HuH-7.5 (cell line): ENCODE results near the gene AZIN2.
"Not testable (repeated sequence)": the region's sequence is repeated elsewhere in the genome, so short reads cannot be mapped to it uniquely, and the experiment has no call there.

ENCODE experiments used
- DNase-seq: peaks from one replicate; pipeline ENCODE4 v3.0.0; 2011; ENCODE audit warnings: low spot score

AZIN2 gene

GRCh38 chr1:33128781-33129180, 47.8 kb downstream of the AZIN2 start:
- DNase-seq = no peak

DNA sequence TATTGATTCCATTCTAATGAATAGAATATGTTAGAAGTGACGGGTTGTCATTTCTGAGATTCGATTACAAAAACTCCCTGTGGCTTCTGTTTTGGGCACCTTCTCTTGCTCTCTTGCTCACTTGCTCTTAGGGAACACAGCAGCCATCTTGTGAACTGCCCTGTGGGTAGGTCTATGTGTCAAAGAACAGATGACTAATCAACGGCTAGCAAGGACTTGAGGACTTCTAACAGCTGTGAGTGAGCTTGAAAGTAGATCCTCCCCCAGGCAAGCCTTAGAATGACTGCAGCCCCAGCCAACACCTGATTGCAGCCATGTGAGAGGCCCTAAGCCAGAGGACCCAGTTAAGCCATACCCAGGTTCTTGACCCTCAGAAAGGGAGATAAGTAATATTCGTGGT, 49.3 kb downstream of the AZIN2 start:
- DNase-seq = no peak

GRCh38 chr1:33131191-33131590, 50.2 kb downstream of the AZIN2 start:
- no peak for DNase-seq

DNA sequence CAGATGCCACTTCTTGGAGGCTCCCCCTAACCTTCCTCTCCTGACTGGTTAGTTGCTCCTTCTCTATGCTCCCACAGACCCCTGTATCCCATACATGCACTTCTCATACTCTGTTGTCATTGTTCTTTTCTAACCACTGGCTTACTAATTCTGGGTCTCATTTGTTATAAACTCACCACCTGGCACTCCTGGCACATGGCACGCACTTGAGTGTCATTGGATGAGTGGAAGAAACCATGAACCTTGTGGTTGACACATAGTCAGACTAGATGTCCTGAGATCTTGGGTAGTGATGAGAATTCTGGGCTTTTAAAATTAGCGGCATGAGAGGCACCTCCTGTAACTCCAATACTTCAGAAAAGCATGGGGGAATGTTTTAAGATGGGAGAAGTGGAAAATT, 51.6 kb downstream of the AZIN2 start:
- no peak for DNase-seq

DNA sequence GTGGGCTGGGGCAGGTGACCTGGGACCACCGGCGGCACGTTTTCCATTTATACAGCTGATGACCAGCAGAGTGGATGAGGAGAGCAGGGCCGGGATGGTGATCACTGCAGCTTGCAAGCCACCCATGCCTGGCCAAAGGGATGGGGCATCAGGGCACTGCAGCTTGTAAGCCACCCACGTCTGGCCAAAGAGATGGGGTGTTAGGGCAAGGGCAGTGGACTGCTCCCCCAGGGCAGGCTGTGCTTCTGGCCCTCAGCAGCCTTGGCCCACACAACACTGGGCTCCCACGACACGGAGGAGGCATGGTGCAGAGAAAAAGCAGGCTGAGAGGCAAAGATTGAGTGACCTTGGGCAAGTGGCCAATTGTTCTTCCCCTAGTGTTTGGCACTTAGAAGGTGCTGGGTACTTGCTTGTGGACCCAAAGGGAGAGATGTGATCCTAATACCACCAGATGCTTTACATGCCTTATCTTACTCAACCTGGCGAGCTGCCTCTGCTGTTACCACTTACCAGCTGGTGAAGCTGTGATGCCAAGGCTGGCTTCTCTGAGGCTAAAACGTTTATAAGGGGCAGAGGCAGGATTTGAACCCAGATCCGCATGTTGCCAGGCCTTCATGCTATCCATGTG, 52.6 kb downstream of the AZIN2 start:
- DNase-seq = no peak

DNA sequence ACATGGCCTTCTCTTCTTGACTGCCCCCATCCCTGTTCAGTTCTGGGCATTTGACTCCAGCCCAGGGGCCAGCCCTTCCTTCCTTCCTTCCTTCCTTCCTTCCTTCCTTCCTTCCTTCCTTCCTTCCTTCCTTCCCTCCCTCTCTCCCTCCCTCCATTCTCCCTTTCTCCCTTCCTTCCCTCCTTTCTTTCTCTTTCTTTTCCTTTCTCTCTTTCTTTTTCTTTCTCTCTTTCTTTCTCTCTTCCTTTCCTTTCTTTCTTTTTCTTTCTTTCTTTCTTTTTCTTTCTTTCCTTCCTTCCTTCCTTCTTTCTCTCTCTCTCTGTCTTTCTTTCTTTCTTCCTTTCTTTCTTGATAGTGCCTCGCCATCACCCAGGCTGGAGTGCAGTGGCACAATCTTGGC, 55.1 kb downstream of the AZIN2 start:
- not testable (repeated sequence) for DNase-seq

GRCh38 chr1:33137800-33138199, 56.8 kb downstream of the AZIN2 start:
- no peak for DNase-seq

DNA sequence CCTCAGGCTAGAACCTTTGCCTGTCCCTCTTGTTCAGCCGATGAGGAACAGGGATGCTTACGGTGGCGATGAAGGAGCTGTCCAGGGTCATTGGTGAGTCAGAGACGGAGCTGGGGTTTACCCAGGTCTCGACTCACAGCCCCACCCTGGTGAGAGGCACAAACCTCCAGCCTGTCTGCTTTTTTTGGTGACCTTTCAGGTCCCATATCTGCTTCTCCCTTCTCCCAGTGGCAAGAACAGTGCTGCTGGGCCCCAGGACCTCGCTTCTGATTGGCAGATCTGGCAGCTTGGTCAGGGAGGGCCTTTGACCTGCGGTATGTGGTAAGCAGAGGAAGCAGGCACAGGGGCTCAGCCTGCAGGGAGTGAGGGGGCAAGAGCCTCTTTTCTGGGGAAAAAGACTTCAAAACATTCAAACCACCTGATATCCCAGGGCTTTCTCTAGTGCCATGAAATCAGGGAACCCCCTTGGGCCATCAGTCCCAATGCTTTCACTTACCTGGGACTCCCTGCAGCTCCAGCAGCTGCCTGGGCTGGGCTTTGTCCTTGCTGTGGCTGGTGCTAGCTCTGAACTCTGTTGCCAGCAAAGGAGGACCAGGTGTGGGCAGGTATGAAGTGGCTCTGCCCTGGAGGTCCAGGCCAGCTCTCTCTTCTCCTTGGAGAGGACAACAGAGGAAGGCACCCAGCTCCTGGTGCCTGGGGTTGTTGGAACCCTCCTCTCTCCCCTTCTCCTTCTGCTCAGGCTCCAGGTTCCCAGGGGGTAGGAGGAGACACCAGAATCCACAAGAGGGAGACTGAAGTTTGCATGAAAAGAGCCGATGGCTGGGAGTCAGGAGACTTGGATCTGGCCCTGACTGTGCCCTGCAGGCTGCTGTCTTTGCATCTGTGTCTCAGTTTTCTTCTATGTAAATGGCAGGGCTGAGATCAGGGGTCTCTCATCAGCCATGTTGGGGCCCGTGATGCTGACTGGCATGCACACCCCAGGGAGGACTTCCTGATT, 59.5 kb downstream of the AZIN2 start:
- DNase-seq = no peak

DNA sequence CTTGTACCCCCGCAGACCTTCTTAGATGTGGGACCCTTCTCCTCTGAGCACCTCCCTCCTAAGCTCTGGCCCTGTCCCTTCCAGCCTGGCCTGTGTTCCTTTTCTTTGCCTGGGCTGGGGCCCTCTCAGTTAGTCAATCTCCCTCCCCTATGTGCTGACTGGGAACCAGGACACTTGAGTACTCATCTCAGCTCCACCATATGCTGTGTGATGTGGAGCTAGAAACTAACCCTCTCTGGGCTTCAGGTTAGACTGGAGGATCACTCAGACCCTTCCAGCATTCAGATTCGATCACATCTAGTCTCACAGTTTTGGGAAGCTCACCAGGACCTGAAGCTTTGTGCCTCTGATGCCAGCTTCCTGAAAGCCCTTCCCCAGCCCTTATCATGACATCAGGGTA, 60.3 kb downstream of the AZIN2 start:
- DNase-seq = no peak

- no peak for DNase-seq
These were observed 60.8 kb downstream of the AZIN2 start for GRCh38 chr1:33141781-33142180.

- no peak for DNase-seq
These were observed 61.6 kb downstream of the AZIN2 start for GRCh38 chr1:33142483-33143064.

- DNase-seq = no peak
These were observed 62.2 kb downstream of the AZIN2 start for GRCh38 chr1:33143176-33143575.

DNA sequence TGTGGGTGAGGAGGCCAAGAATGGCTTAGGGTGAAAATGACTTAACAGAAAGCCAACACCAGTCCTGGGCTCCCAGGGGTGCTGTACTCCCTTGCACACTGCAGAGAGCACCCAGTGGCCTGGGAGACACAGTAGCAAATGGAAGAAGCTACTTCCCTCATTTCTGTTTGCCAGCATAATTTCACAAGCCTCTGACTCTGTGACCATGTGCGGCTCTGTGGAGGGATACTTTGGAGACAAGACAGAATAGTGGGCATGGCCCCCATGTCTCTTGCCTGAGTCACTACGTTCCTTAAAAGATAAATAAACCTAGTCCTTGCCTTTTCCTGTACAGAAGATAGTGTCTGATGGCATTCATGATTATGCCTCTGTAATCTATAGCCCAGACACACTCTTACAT, 62.7 kb downstream of the AZIN2 start:
- DNase-seq = no peak

GRCh38 chr1:33146003-33146402, 65.0 kb downstream of the AZIN2 start:
- DNase-seq = no peak

DNA sequence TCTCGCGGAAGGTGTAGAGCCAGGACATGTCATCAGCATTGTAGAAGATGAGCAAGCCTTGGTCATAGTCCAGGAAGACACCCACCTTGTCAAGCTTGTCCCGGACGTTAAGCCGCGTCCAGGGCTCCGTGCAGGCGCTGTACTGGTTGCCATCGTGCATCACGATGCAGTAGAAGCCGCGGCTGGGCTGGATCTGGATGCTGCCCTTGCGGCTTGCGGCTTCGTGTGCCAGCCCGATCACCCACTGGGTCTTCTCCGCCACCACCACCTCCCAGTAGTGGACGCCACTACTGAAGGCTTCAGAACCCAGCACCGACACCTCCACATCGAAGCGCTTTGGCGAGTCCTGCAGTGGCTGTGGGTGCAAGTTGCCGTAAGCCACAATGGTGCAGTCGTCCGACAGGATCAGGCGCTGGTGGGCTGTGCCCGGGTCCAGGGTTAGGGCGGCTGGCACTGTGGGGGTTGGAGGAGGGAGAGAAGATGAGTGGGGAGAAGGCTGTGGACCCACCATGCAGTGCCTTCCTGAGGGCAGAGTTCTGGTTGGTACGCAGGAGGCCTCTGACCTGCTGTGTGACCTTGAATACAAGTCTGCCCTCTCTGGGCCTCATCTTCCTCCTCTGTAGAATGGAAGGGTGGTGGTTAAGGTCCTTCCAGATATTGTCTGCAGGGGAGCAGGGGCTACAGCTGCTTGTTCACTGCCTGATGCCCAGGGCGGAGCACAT, 66.5 kb downstream of the AZIN2 start:
- DNase-seq = no peak

GRCh38 chr1:33147997-33148314, 67.0 kb downstream of the AZIN2 start:
- no peak for DNase-seq

DNA sequence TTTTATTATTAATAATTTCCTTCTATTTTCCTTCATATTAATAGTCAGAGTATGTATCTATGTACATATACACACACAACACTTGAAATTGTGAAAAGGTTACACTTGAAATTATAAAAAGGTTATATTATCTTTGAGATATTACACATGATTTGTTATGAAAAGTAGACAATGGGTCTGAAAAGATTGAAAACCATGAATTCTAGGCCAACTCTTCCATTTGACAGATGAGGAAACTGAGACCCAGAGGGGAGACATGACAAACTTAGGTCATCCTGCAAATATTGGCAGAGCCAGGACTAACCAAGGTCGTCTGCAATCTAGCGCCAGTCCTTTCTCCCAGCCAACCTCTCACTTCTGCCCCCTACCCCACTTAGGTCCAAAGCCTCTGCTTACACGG, 67.7 kb downstream of the AZIN2 start:
- no peak for DNase-seq

- DNase-seq = no peak
These were observed 68.7 kb downstream of the AZIN2 start for GRCh38 chr1:33149453-33150190.

- no peak for DNase-seq
These were observed 69.6 kb downstream of the AZIN2 start for GRCh38 chr1:33150522-33150921.

DNA sequence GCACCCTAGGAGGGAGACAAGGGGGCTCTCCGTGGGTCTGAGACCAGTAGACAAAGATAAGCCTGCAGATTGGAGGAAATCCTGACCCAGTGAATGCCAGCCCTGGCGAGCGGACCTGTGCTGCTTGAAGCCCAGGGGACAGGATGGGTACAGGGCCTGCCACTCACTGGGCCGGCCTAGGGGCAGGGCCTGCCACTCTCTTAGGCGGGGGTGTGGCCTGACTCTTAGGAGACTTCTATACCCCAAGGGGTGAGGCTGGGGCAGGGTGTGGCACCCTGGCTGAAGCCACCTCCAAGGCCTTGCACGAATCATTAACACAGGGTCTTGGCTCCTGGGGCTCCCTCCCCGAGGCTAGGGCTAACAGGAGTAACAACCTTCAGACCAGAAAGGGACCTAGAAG, 70.2 kb downstream of the AZIN2 start:
- no peak for DNase-seq

- DNase-seq = no peak
These were observed 71.9 kb downstream of the AZIN2 start for GRCh38 chr1:33152685-33153432.
